Measurements from ENCODE around the gene NT5C. TPM values are rescaled to one million over a fixed set of nuclear protein-coding genes. Genes with fewer than 3 reads are reported as not detected.
A peak's percentile ranks its signal among the peaks of the same experiment; 100 is the strongest.

The NT5C gene
- total RNA-seq, 4 donors from 2014 or later: 81.7 to 97.5 (median 88.4) TPM

- Histone ChIP-seq H3K27me3 (no peaks in the 10 kb centered on the region), H3K4me1 (peaks cover 18 to 46% (median 25%) of the 10 kb centered on the region in 3 donors), H3K36me3 (peaks cover 0 to 8% (median 0%) of the 10 kb centered on the region in 3 donors), H3K9me3 (no peaks in the 10 kb centered on the region), H3K27ac (peak within 1 kb of the TSS; percentile 73 to 92 (median 90)), H3K4me3 (peak within 1 kb of the TSS; percentile 73 to 91 (median 89))
- TF ChIP-seq POLR2A (IDR thresholded peaks at IDR 0.05): peak in 2 of 4 donors; percentile 75 to 79
- peak in 1 of 6 experiments; percentile 12 for TF ChIP-seq CTCF (IDR thresholded peaks at IDR 0.05)
- DNase-seq: peak; percentile 30
- intact Hi-C loops (cut with DNase I): loop anchor here (5.0 to 10.0 kb wide), 2 partner anchors 93 to 145 kb away; no protein-coding TSS in a partner anchor
- WGBS, 2 donors: 0% methylated on average over 8 to 18 of the region's 68 CpGs
Measured at GRCh38 chr17:75109407-75110233, 21.9 kb downstream of the NT5C start, which contains the start of gene ARMC7. TSS of gene ARMC7 (plus strand) at chr17:75109969. CDS start at chr17:75110289, 320 bp downstream.

- peak overlapping the region in 3 of 4 donors; percentile 73 to 92 (median 91) for H3K27ac ChIP-seq
- intact Hi-C loops (cut with DNase I): loop anchor here (10.0 kb wide), 1 partner anchor 144 kb away; no protein-coding TSS in a partner anchor
- no peaks in the 10 kb centered on the region for H3K27me3 ChIP-seq
- WGBS, 2 donors: 2 to 7% methylated on average over 13 to 17 of the region's 22 CpGs
- no peak for DNase-seq
- H3K4me3 ChIP-seq: peak overlapping the region; percentile 73 to 91 (median 89)
- TF ChIP-seq POLR2A (IDR thresholded peaks at IDR 0.05) (no peak), CTCF (IDR thresholded peaks at IDR 0.05) (no peak)
- peaks cover 0 to 14% (median 3%) of the 10 kb centered on the region in 3 donors for H3K36me3 ChIP-seq
- peaks cover 18 to 40% (median 22%) of the 10 kb centered on the region in 3 donors for H3K4me1 ChIP-seq
- no peaks in the 10 kb centered on the region for H3K9me3 ChIP-seq
Measured at GRCh38 chr17:75109046-75109406, 22.5 kb downstream of the NT5C start.

DNA sequence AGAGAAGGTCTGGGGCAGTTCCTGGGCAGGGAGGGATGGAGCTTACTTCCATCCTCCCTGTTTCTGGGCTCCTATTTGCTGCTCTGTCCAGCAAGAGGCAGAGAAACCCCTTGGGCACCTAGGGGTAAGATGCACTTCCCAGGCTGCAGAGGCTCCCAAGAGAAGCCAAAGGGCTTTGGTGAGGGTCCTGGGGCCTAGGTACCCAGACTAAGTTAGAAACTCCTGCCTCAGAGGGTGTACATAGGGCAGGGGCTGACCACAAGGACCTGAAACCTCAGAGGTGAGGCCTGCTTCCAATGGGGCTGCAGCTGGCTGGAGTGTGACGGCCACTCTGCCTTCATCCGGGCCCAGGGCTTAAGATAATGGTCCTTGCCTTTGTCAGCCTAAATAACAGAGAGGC, 23.3 kb downstream of the NT5C start:
- H3K4me3 ChIP-seq: no peak overlapping the region
- H3K36me3 ChIP-seq: peaks cover 0 to 18% (median 4%) of the 10 kb centered on the region in 3 donors
- DNase-seq: no peak
- H3K27ac ChIP-seq: no peak overlapping the region
- WGBS, 2 donors: 80% methylated on average over 2 of the region's 2 CpGs; no CpG with 5 or more reads in 1 of the 2 donors
- H3K27me3 ChIP-seq: no peaks in the 10 kb centered on the region
- intact Hi-C loops (cut with DNase I): loop anchor here (10.0 kb wide), 1 partner anchor 143 kb away; no protein-coding TSS in a partner anchor
- H3K4me1 ChIP-seq: peaks cover 16 to 32% (median 18%) of the 10 kb centered on the region in 3 donors
- no peak for TF ChIP-seq POLR2A (IDR thresholded peaks at IDR 0.05)
- TF ChIP-seq CTCF (IDR thresholded peaks at IDR 0.05): no peak
- H3K9me3 ChIP-seq: no peaks in the 10 kb centered on the region

GRCh38 chr17:75105126-75106080, 26.1 kb downstream of the NT5C start:
- peak; percentile 64 to 88 (median 76) for TF ChIP-seq CTCF (IDR thresholded peaks at IDR 0.05)
- TF ChIP-seq POLR2A (IDR thresholded peaks at IDR 0.05): no peak
- no peak for DNase-seq
- peaks cover 6 to 15% (median 9%) of the 10 kb centered on the region in 3 donors for H3K4me1 ChIP-seq
- H3K4me3 ChIP-seq: no peak overlapping the region
- intact Hi-C loops (cut with DNase I): loop anchor here (10.0 kb wide), 1 partner anchor 141 kb away; no protein-coding TSS in a partner anchor
- peaks cover 3 to 25% (median 4%) of the 10 kb centered on the region in 3 donors for H3K36me3 ChIP-seq
- no peaks in the 10 kb centered on the region for H3K27me3 ChIP-seq
- WGBS, 2 donors: 63 to 68% methylated on average over 13 to 19 of the region's 20 CpGs
- H3K27ac ChIP-seq: no peak overlapping the region
- no peaks in the 10 kb centered on the region for H3K9me3 ChIP-seq
